ENCODE results near the gene AFAP1.

Gene AFAP1

DNA sequence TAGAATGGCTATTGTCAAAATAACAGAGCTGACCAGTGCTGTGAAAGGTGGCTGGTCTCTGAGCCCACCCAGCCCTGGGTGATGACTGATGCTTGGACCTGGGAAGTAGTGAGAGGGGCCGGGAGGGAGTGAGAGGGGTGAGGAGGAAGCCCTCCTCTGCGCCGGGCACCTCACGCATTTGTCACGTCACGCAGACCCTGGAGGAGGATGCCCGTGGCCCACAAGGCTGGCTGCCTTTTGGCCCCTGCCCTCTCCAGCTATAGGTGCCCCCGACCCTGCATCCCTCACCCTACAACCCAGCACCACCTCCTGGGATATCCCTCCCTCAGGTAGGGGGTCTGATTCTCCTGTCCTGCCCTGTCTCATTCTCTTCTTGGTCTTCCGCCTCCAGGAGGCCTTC is 207.4 kb downstream of the AFAP1 start:
- H3K4me3 Mint-ChIP-seq: no peak overlapping the region
- H3K36me3 Mint-ChIP-seq (ENCODE audit: low read depth): no peaks in the 10 kb centered on the region
- H3K9me3 Mint-ChIP-seq: no peaks in the 10 kb centered on the region
- no peak overlapping the region for H3K27ac Mint-ChIP-seq
- H3K27me3 Mint-ChIP-seq: no peaks in the 10 kb centered on the region
- H3K4me1 Mint-ChIP-seq (ENCODE audit: low read depth): no peaks in the 10 kb centered on the region
- no peak for DNase-seq

DNA sequence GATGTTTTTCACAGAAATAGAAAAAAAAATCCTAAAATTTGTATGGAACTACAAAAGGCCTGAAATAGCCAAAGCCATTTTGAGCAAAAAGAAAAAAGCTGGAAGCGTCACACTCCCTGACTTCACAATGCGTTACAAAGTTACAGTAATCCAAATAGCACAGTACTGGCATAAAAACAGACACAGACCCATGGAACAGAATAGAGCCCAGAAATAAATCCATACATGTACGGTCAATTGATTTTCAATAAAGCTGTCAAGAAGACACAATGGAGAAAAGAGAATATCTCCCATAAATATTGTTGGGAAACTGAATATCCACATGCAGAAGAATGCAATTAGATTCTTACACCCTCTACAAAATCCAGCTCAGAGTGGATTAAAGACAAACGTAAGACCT is 208.2 kb downstream of the AFAP1 start:
- Mint-ChIP-seq H3K36me3 (ENCODE audit: low read depth) (no peaks in the 10 kb centered on the region), H3K27ac (no peak overlapping the region), H3K9me3 (no peaks in the 10 kb centered on the region), H3K4me1 (ENCODE audit: low read depth) (no peaks in the 10 kb centered on the region), H3K27me3 (no peaks in the 10 kb centered on the region), H3K4me3 (no peak overlapping the region)
- DNase-seq: no peak

DNA sequence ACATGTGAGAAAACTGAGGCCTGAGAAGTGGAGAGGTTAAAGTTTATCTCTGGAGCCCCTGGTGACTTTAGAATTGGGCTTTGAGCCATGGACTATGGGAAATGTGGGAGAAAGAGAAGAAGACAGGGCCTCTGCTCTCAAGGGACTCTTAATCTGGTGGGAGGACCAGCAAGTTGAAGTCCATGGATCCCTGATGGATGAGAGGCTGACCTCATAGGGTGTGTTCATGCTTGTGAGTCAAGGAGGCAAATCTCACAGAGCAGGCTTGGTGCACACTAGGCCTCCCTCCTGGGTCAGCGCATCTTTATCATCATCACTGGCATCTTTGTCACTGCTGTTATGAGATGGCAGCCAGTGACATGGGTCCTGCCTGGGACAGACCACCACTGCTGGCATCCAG is 211.9 kb downstream of the AFAP1 start:
- H3K9me3 Mint-ChIP-seq: peaks cover 2% of the 10 kb centered on the region
- DNase-seq: no peak
- no peaks in the 10 kb centered on the region for H3K27me3 Mint-ChIP-seq
- no peak overlapping the region for H3K4me3 Mint-ChIP-seq
- H3K4me1 Mint-ChIP-seq (ENCODE audit: low read depth): no peaks in the 10 kb centered on the region
- no peak overlapping the region for H3K27ac Mint-ChIP-seq
- no peaks in the 10 kb centered on the region for H3K36me3 Mint-ChIP-seq (ENCODE audit: low read depth)

DNA sequence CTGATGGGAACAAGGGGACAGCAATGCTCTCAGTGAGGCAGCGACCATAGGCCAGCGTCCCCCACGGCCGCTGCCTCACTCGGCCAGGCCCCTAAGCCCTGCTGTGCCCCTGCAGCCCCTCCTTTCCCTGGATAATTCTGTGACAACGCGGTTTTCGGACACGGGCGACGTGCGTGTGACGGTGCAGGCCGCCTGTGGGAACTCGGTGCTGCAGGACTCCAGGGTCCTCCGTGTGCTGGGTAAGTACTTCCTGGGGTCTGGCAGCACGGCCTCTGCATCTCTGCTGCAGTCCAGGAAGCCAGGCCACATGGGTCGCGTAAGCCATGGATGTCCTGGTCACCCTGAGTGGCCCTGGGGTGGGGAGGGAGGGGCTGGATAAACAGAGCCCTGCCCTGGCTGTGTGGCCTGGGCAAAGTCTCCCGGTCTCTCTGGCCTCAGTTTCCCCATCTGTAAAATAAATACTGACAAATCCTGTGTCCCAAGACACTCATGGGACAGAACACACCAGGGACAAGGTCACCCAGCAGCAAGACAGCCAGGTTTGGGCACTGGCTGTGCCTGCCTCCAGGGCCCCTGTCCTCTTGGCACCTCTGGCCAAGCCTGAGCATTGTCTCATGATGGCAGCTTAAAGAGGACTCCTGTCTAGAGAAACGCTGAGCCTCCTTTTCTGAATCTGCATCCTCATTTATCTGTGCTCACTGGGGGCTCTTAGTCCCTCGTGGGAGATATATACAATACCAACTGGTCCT is 212.8 kb downstream of the AFAP1 start:
- Mint-ChIP-seq H3K4me1 (ENCODE audit: low read depth) (no peaks in the 10 kb centered on the region), H3K36me3 (ENCODE audit: low read depth) (no peaks in the 10 kb centered on the region), H3K4me3 (no peak overlapping the region), H3K27ac (no peak overlapping the region), H3K9me3 (peaks cover 2% of the 10 kb centered on the region), H3K27me3 (peaks cover 2% of the 10 kb centered on the region)
- no peak for DNase-seq

DNA sequence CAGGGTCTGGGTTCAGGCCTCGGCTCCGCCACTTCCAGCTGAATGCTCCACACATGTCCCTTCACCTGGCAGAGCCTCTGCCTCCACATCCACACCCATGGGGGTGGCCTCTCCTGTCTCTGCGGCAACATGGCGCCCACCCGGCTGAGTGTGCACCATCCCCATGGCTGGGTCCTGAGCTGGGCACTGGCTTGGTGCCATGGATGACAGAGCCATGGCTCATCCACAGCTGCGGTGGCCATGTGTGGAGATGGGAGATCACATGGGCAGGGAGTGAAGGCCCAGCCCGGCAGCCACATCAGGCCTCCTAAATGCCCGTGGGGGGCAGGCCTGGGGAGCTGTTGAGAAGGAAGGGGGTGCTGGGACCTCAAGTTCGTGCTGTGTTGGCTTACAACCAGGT is 213.7 kb downstream of the AFAP1 start:
- peaks cover 2% of the 10 kb centered on the region for H3K9me3 Mint-ChIP-seq
- no peak overlapping the region for H3K27ac Mint-ChIP-seq

DNA sequence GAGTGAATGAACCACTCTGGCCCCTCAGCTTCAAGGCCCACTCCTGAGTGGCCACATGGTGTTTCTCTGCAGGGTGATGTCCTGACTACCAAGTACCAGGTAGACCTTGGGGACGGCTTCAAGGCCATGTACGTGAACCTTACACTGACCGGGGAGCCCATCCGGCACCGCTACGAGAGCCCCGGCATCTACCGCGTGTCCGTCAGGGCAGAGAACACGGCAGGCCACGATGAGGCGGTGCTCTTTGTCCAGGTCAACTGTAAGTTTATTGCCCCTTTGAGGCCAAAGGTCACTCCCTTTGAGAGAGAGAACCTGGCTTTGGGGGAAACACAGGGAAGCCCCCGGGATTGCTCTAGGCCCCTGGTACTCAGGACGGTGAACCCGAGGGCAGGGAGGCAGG is 216.0 kb downstream of the AFAP1 start:
- DNase-seq: no peak
- no peaks in the 10 kb centered on the region for H3K36me3 Mint-ChIP-seq (ENCODE audit: low read depth)
- H3K4me3 Mint-ChIP-seq: no peak overlapping the region
- H3K9me3 Mint-ChIP-seq: peaks cover 2% of the 10 kb centered on the region
- H3K27me3 Mint-ChIP-seq: peaks cover 12% of the 10 kb centered on the region
- H3K4me1 Mint-ChIP-seq (ENCODE audit: low read depth): no peaks in the 10 kb centered on the region
- no peak overlapping the region for H3K27ac Mint-ChIP-seq

More for the DNA sequence above, 213.7 kb downstream of the AFAP1 start:
- Mint-ChIP-seq H3K36me3 (ENCODE audit: low read depth) (no peaks in the 10 kb centered on the region), H3K27me3 (peaks cover 2% of the 10 kb centered on the region), H3K4me1 (ENCODE audit: low read depth) (no peaks in the 10 kb centered on the region), H3K4me3 (no peak overlapping the region)
- no peak for DNase-seq

DNA sequence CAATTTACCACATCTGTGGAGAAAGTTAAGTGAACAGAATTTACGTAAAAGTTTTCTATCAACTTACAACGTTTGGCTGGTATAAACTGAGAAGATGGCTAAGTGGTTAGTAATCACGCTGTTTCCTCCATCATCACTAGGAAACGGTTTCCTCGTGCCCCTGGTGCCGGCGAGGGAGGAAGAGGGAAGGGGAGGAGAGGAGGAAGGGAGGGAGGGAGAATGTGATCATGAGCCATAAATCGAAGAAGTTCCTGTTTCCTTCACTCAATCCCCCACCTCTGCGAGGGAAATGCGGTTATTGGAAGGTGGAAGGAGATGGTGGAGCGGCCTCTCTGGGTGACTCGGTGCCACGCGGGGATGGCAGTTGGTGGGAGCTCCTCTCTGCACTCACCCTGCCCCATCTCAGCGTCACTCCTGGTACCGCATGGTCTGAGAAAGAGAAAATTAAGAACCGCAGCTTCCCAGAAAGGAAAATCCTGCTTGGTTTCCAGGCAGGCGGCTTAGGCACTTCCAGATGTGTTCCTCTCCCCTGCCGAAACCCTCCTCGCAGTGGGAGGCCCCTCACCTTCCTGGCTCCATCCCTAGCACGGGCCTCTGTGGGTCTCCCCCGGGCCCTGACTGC is 216.8 kb downstream of the AFAP1 start:
- DNase-seq: no peak
- Mint-ChIP-seq H3K36me3 (ENCODE audit: low read depth) (no peaks in the 10 kb centered on the region), H3K4me3 (no peak overlapping the region), H3K9me3 (peaks cover 2% of the 10 kb centered on the region), H3K27ac (no peak overlapping the region), H3K27me3 (peaks cover 14% of the 10 kb centered on the region), H3K4me1 (ENCODE audit: low read depth) (no peaks in the 10 kb centered on the region)

DNA sequence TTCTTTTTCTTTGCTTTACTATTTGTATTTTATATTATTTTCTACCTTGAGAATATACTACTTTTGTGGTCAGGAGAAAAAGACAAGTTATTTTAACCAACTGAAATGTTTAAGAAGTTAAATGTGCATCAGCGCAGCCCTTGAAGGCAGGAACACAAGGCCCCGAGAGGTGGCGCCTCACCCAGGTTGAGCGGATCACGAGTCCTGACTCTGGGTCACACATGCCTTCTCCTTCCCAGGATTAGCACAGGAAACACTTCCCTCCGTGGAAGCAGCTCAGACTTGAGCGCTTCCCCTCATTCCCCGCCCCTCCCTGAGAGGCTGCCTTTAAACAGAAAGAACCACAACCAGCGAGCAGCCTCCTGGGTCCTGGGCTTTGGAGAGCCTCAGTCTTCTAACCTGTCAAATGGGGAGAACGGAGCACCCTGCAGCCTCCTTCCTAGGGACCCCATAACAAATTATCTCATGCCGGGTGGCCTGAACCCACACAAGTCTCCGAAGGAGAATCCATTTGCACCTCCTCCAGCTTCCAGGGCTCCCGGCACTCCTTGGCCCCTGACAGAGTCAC is 217.6 kb downstream of the AFAP1 start:
- no peak for DNase-seq
- Mint-ChIP-seq H3K9me3 (peaks cover 2% of the 10 kb centered on the region), H3K27ac (no peak overlapping the region), H3K36me3 (ENCODE audit: low read depth) (no peaks in the 10 kb centered on the region), H3K27me3 (peaks cover 14% of the 10 kb centered on the region), H3K4me3 (no peak overlapping the region), H3K4me1 (ENCODE audit: low read depth) (no peaks in the 10 kb centered on the region)

DNA sequence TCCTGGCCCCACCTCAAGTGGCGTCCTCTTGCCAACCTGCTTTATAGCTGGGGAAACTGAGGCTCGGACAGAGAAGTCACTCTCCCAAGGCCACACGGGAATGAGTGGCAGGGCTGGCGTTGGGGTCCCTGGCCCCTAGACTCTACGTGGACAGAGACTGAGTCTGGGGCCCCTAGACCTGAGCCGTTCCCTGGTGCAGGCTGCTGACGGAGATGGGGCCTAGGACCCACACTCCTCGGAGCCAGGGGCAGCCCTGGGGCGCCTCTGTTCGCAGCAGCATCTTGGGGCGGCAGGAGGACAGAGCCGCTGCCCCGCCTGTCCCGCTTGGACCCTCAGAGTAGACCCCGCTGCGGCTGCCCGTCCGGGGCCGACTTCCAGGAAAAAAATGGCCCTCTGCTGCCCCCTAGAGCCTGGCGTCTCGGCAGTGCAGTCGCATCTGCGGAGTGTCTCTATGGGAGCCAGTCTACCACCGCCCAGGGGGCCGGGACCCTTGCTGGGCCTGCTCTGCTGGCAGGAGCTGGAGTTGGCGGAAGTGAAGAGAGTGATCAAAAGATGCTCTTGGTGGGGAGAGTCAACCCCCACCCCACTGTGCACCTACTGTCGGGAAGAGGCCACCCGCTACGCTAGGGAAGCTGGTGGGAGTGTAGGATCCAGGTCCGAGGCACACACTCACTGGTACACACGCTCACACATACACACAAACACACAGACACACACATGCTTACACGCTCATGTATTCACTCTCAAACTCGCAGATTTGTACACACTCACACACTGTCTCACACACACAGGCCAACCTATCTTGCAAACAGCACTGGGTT is 220.1 kb downstream of the AFAP1 start:
- no peaks in the 10 kb centered on the region for H3K36me3 Mint-ChIP-seq (ENCODE audit: low read depth)
- H3K4me3 Mint-ChIP-seq: no peak overlapping the region
- no peaks in the 10 kb centered on the region for H3K4me1 Mint-ChIP-seq (ENCODE audit: low read depth)
- peak; percentile 80 for DNase-seq
- peaks cover 14% of the 10 kb centered on the region for H3K27me3 Mint-ChIP-seq
- H3K9me3 Mint-ChIP-seq: peaks cover 1% of the 10 kb centered on the region
- no peak overlapping the region for H3K27ac Mint-ChIP-seq

DNA sequence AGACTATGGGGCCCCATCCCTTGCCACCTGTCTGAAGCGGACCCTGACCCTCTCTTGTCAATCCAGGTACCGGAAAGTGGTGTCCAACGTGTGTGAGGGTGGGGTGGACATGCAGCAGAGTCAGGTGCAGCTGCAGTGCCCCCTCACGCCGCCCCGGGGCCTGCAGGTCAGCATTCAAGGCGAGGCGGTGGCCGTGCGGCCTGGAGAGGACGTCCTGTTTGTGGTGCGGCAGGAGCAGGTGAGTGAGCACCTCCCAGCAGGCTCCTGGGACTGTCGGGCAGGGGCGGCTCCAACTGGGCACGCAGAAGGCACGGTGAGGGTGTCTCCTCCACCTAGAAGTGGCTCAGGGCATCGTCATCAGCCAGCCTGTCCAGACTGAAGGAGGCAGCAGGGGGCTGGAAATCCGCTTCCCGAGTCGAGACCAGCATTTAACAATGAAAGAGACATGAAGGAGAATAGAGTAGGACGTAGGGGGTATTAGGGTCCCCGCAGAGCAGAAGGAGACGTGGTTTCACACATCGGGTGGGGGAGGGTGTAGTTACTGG is 221.6 kb downstream of the AFAP1 start:
- no peaks in the 10 kb centered on the region for H3K9me3 Mint-ChIP-seq
- peaks cover 14% of the 10 kb centered on the region for H3K27me3 Mint-ChIP-seq
- H3K4me3 Mint-ChIP-seq: no peak overlapping the region
- DNase-seq: no peak
- H3K27ac Mint-ChIP-seq: no peak overlapping the region
- no peaks in the 10 kb centered on the region for H3K4me1 Mint-ChIP-seq (ENCODE audit: low read depth)
- no peaks in the 10 kb centered on the region for H3K36me3 Mint-ChIP-seq (ENCODE audit: low read depth)

DNA sequence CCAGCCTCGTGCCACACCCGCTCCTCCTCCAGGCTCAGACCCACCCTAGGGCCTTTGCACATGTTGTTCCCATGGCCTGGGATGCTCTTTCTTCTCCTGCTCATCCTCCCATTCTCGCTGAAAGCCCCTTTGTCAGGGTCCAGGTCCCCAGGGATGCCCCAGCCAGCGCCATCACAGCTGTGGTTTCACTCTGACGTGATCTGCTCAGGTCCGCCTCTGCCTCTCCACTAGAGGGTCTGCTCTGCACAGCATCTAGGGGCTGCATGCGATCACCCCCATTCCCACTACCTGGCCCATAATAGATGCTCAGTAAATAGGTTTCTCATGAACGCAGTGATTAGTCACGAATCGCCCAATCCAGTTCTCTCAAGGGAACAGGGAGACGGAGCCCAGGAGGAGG is 222.5 kb downstream of the AFAP1 start:
- Mint-ChIP-seq H3K4me3 (no peak overlapping the region), H3K27ac (no peak overlapping the region), H3K36me3 (ENCODE audit: low read depth) (no peaks in the 10 kb centered on the region), H3K4me1 (ENCODE audit: low read depth) (no peaks in the 10 kb centered on the region), H3K9me3 (no peaks in the 10 kb centered on the region), H3K27me3 (peaks cover 12% of the 10 kb centered on the region)
- no peak for DNase-seq

DNA sequence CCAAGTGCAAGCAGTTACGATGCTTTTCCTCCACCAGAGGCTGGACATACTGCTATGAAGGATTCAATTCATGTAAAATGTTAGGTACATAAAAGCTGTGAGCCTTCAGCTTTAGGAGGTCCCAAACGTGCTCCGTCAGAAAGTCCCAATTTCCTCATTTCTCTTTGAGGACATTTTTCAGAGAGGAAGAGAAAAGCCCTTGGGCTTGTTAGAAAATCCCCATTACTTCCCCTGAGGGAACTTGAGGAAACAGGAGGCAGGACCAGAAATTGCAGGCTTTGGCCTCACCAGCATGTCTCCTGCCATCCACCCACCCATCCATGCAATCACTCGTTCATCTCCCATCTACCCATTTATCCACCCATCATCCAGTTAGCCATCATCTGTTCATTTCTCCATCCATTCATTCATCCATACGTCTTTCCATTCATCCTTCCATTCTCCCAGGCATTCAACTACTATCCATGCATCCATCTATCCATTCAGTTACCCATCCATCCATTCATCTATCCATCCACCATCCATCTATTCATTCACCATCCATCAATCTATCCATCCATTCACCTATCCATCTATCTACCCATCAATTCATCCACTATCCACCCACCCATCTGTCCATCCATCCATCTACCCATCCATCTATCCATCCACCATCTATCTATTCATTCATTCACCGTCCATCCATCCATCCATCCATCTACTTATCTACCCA is 223.5 kb downstream of the AFAP1 start:
- H3K9me3 Mint-ChIP-seq: no peaks in the 10 kb centered on the region
- peaks cover 12% of the 10 kb centered on the region for H3K27me3 Mint-ChIP-seq
- H3K36me3 Mint-ChIP-seq (ENCODE audit: low read depth): no peaks in the 10 kb centered on the region
- no peaks in the 10 kb centered on the region for H3K4me1 Mint-ChIP-seq (ENCODE audit: low read depth)
- no peak overlapping the region for H3K27ac Mint-ChIP-seq
- no peak for DNase-seq
- H3K4me3 Mint-ChIP-seq: no peak overlapping the region

DNA sequence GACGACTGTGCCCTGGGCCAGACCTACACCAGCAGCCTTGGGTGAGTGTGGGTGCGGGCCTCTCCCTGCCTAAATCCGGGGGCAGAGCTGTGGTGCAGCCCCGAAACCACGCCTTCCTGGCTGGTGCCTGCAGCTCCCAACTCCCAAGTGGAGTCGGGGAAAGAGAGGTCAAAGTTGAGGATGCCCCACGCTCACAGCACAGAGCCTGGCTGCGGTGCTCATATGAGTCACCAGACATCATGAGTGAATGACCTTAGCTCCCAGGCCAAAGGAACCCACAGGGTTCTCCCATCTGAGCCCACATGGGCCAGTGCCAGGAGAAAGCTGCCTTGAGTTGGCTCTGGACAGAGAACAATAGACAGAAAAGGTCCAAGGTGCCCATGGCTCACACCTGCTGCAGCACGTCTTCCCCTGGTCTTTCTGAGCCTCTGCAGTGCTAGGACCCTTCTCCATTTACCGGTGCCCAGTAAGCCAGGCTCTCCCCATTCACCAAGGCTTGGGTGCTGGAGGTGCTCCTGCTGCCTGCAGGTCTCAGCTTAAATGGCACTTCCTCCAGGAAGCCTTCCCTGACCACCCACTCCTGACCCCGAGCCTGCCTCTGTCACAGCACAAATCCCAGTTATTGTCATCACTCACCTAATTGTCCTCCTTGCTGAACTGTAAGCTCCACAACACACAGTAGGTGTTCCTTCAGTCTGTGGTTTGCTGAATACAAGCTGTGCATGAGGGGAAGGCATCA is 224.2 kb downstream of the AFAP1 start:
- H3K4me3 Mint-ChIP-seq: no peak overlapping the region
- no peaks in the 10 kb centered on the region for H3K9me3 Mint-ChIP-seq
- DNase-seq: no peak
- H3K27ac Mint-ChIP-seq: no peak overlapping the region
- H3K27me3 Mint-ChIP-seq: peaks cover 9% of the 10 kb centered on the region
- no peaks in the 10 kb centered on the region for H3K36me3 Mint-ChIP-seq (ENCODE audit: low read depth)
- H3K4me1 Mint-ChIP-seq (ENCODE audit: low read depth): no peaks in the 10 kb centered on the region
